Measurements from ENCODE around the gene ITGA3.

DNA sequence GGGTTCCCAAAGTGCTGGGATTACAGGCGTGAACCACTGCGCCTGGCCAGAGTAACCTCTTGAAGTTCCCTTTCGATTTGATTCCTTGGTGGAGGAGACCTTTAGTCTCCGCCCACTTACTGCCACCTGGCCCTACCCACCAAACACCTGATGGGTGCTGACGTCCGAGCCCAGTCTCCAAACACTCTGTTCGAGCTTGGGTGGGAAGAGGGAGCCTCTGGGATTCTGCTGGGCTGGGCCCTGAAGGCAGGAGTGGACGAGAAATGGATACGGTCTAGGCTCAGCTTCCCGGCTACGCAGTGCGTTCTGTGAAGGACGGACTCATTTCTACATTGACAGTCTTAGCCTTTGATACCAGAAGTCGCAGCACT lies 870 bp upstream of the ITGA3 start:
- TF ChIP-seq, protein P1, sequence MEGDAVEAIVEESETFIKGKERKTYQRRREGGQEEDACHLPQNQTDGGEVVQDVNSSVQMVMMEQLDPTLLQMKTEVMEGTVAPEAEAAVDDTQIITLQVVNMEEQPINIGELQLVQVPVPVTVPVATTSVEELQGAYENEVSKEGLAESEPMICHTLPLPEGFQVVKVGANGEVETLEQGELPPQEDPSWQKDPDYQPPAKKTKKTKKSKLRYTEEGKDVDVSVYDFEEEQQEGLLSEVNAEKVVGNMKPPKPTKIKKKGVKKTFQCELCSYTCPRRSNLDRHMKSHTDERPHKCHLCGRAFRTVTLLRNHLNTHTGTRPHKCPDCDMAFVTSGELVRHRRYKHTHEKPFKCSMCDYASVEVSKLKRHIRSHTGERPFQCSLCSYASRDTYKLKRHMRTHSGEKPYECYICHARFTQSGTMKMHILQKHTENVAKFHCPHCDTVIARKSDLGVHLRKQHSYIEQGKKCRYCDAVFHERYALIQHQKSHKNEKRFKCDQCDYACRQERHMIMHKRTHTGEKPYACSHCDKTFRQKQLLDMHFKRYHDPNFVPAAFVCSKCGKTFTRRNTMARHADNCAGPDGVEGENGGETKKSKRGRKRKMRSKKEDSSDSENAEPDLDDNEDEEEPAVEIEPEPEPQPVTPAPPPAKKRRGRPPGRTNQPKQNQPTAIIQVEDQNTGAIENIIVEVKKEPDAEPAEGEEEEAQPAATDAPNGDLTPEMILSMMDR (conservative IDR thresholded peaks at IDR 0.05 in 1 of 2, IDR thresholded peaks at IDR 0.05 in 1 of 2; ENCODE audit: extremely low read depth in 1 of 2, insufficient read depth in 1 of 2, low read depth in 1 of 2, low read length in 2 of 2), result no peak
- no peak for TF ChIP-seq EZH2 (IDR thresholded peaks at IDR 0.05; ENCODE audit: borderline replicate concordance, low read length)

Measured in mammary epithelial cell (primary cell).